Kidney epithelial cell (primary cell): ENCODE measurements around the gene PRMT7. TPM values are rescaled to one million over a fixed set of nuclear protein-coding genes. Genes with fewer than 3 reads are reported as not detected.

Experiments used
- DNase-seq: peaks from one replicate; pipeline ENCODE4 v3.0.0-alpha.2; 2010; ENCODE audit warnings: low read depth
- H3K27me3 ChIP-seq: 2 replicates; pipeline ENCODE4 v1.6.0; 2011; ENCODE audit warnings: low read length; ENCODE audit not compliant: control insufficient read depth, insufficient read depth
- H3K36me3 ChIP-seq: 2 replicates; pipeline ENCODE4 v1.5.1; 2011; ENCODE audit warnings: low read length; ENCODE audit not compliant: control insufficient read depth, insufficient read depth
- H3K4me3 ChIP-seq: 2 replicates; pipeline ENCODE4 v1.5.1; 2011; ENCODE audit warnings: low read depth, mild to moderate bottlenecking, control low read depth, low read length
- CTCF ChIP-seq: IDR thresholded peaks from 2 replicates; pipeline ENCODE4 v1.5.1; 2011; ENCODE audit warnings: mild to moderate bottlenecking, moderate library complexity, low read length, control low read depth, inconsistent platforms; ENCODE audit not compliant: insufficient read depth, poor library complexity, severe bottlenecking
- total RNA-seq: library from RNA; depleted of rRNA; stranded (reverse); fragments of >200 nt; gene quantifications from 2 replicates; pipeline ENCODE4 v1.2.3, GENCODE V29; 2015

The PRMT7 gene
- total RNA-seq, 1 donor from 2014 or later: 41.8 TPM

GRCh38 chr16:68384288-68385161, 73.7 kb downstream of the PRMT7 start:
- peaks cover 2% of the 10 kb centered on the region for H3K27me3 ChIP-seq

GRCh38 chr16:68385371-68385770, 74.6 kb downstream of the PRMT7 start:
- H3K27me3 ChIP-seq: no peaks in the 10 kb centered on the region
- TF ChIP-seq CTCF: no peak
- no peak for DNase-seq
- no peak overlapping the region for H3K4me3 ChIP-seq
- H3K36me3 ChIP-seq: no peaks in the 10 kb centered on the region

More at GRCh38 chr16:68384288-68385161, 73.7 kb downstream of the PRMT7 start:
- H3K36me3 ChIP-seq: no peaks in the 10 kb centered on the region
- H3K4me3 ChIP-seq: no peak overlapping the region
- no peak for DNase-seq
- TF ChIP-seq CTCF: no peak

- no peak overlapping the region for H3K4me3 ChIP-seq
- no peaks in the 10 kb centered on the region for H3K36me3 ChIP-seq
- no peak for TF ChIP-seq CTCF
- no peaks in the 10 kb centered on the region for H3K27me3 ChIP-seq
- DNase-seq: no peak
Measured at GRCh38 chr16:68386628-68387027, 75.8 kb downstream of the PRMT7 start.

- Histone ChIP-seq H3K27me3 (no peaks in the 10 kb centered on the region), H3K36me3 (no peaks in the 10 kb centered on the region), H3K4me3 (no peak overlapping the region)
- DNase-seq: no peak
- no peak for TF ChIP-seq CTCF
Measured at GRCh38 chr16:68387301-68387700, 76.5 kb downstream of the PRMT7 start.

GRCh38 chr16:68388124-68388523, 77.3 kb downstream of the PRMT7 start:
- no peak for TF ChIP-seq CTCF
- H3K27me3 ChIP-seq: no peaks in the 10 kb centered on the region
- H3K36me3 ChIP-seq: no peaks in the 10 kb centered on the region
- no peak overlapping the region for H3K4me3 ChIP-seq
- DNase-seq: no peak

GRCh38 chr16:68389006-68389405, 78.2 kb downstream of the PRMT7 start:
- no peak for DNase-seq
- no peak overlapping the region for H3K4me3 ChIP-seq

More at GRCh38 chr16:68389006-68389405, 78.2 kb downstream of the PRMT7 start:
- no peaks in the 10 kb centered on the region for H3K36me3 ChIP-seq
- no peak for TF ChIP-seq CTCF
- H3K27me3 ChIP-seq: no peaks in the 10 kb centered on the region
